NCI-H2107 (cell line): ENCODE results near the gene GNPDA2.

Source experiments
- DNase-seq: peaks from one replicate; lab custom pipeline; 2025; lab: John Stamatoyannopoulos, UW

The GNPDA2 gene

DNA sequence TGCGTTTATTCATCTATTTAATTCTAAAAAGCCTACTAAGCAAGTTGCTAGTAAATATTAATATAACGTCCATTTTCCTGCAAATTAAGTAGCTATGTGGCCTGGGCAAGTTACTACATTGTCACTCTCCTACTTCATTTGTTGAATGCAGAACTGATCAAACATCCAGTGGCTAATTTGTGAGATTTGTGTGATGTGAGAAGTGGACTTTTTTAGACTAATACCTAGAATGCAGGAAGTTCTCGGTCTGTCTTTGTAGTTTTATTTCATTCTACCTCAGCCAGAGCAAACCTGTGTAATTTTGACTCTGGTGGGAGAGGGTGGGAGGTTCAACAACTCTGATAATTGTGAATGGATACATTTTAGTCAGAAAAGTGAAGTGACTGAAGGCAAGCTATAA lies 47.3 kb downstream of the GNPDA2 start:
- DNase-seq = no peak

DNA sequence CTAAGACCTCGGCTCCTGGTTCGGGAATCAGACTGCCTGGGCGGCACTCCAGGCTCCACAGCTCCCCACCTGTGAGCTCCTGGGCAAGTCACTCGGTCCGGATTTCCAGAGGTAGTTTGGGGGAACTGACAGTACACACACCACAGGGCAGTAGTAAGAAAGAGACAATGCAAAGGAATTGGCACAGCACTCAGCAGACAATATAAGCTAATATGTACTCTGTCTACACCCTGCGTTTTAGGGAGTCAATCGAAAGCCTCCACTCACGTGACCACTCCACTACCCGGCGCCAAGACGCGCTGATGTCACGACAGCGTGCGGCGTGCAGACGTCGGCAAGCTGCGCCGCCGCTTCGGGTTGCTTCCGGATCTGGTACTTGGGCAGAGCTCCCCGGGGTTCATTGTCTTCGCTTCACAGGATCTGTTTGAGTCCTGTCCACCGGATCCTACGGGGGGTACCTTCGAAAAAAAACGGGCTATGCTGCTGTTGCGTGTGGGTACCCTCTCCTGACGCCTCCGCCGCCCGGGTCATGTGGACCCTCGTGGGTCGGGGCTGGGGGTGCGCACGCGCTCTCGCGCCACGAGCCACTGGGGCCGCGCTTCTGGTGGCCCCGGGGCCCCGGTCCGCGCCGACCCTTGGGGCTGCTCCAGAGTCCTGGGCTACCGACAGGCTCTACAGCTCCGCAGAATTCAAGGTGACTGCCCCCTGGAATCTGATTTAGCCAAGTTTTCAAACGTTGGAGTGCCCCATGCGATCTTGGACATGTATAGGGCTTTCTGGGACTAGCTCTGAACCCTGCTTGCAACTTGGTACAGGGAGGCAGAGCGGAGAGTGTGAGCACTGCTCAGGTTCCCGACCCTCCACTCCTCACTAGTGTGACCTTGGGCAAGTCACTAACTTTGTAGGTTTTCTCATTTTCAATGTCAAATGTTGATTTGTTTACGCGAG lies 48.0 kb downstream of the GNPDA2 start, which contains the start of gene GUF1:
Gene GUF1, plus strand, starts transcription at position 327 of the 948 bp plus-strand sequence. Its CDS starts 203 bp downstream, at position 530.
- DNase-seq = peak; percentile 64

- DNase-seq = no peak
These were observed 51.0 kb downstream of the GNPDA2 start for GRCh38 chr4:44675366-44675765.

DNA sequence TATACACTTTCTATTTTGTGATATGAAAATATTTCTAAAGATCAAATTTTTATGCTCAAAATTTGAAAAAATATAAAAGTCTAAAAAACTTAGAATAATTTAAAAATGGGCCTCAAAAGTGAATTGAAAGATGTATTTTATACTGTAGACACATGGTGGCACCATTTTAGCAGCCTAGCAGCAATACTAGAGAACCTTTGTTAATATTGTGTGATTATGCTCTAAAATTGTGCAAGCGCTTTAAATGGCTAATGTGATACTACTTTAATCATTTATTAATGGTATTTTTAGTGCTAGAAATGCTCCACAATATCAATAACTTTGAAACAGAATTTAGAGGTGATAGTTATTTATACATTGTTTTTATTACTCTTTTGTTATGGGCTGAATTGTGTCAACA lies 51.9 kb downstream of the GNPDA2 start:
- DNase-seq = no peak

- no peak for DNase-seq
These were observed 54.7 kb downstream of the GNPDA2 start for GRCh38 chr4:44671636-44672035.

DNA sequence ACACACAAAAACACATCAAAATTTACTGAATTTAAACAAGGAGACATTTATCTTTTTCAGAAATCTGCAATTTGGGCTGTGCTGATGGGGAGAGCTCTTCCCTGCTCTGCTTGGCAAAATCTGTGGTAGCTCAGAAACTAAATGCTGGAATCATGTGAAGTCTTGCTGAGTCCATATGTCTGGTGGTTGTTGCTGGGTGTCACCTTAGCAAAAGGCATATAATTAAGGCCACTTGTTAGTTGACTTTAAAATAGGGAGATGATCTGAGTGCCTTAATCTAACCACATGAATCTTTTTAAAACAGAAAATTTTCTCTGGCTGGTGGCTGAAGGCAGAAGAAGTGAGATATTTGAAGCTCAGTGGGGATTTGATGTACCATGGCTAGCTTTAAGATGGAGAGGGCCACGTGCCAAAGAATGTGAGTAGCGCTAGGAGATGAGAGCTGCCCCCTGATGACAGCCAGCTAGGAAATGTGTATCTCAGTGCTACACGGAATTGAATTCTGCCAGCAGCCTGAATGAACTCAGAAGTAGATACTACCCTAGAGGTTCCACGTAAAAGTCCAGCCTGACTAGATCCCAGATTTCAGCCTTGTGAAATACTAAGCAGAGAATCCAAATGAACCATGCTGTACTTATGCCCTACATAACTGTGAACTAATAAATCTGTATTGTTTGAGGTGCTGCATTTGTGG lies 55.7 kb downstream of the GNPDA2 start:
- no peak for DNase-seq

DNA sequence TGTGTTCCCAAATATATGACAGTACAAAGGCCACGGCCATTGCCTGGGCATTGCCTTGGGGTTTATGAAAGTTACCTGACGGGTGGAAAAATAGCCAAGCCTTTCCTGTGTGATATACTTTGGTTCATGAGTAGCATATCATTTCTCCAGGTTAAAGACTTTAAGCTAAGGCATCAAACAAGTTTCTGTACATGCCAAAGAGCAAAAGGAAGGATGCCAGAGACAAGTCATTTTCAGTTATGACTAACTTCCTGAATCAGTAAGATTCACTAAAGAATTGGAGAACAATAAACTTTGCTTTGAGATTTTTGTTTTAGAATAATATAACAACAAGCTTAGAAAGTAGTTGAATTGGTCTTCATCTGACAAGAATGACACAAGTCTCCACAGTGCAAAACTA lies 57.8 kb downstream of the GNPDA2 start:
- DNase-seq = no peak

GRCh38 chr4:44663539-44664263 lies 62.7 kb downstream of the GNPDA2 start:
- no peak for DNase-seq

DNA sequence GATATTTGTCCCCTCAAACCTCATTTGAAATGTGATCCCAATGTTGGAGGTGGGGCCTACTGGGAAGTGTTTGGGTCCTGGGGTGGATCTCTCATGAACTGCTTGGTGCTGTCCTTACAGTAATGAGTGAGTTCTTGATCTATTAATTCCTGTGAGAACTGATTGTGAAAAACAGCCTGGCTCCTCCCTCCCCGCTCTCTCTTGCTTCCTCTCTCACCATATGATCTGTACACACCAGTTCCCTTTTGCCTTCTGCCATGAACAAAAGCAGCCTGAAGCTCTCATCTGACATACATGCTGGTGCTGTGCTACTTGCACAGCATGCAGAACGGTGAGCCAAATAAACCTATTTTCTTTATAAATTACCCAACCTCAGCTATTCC lies 63.7 kb downstream of the GNPDA2 start:
- no peak for DNase-seq

GRCh38 chr4:44661940-44662622 lies 64.3 kb downstream of the GNPDA2 start:
- no peak for DNase-seq

GRCh38 chr4:44660396-44660795 lies 66.0 kb downstream of the GNPDA2 start:
- no peak for DNase-seq

GRCh38 chr4:44652002-44652401 lies 74.4 kb downstream of the GNPDA2 start:
- no peak for DNase-seq
